Hepatocyte (in vitro differentiated cells): Measurements from ENCODE around the gene LSAMP. TPM values are rescaled to one million over a fixed set of nuclear protein-coding genes. Genes with fewer than 3 reads are reported as not detected.

Source experiments
- DNase-seq: peaks from one replicate; pipeline ENCODE4 v3.0.0-alpha.2; 2016; ENCODE audit warnings: low spot score
- H2AFZ ChIP-seq: fragments of 200-600 bp; sonication (generic); 2 replicates; pipeline ENCODE4 v1.6.0; 2016; ENCODE audit warnings: antibody characterized with exemption, mild to moderate bottlenecking
- H3K27ac ChIP-seq: fragments of 200-600 bp; sonication (generic); 2 replicates; pipeline ENCODE4 v1.5.1; 2016; ENCODE audit warnings: mild to moderate bottlenecking
- H3K27me3 ChIP-seq: fragments of 200-600 bp; sonication (generic); 2 replicates; pipeline ENCODE4 v1.6.1; 2016
- H3K36me3 ChIP-seq: fragments of 200-600 bp; sonication (generic); replicated peaks from 2 replicates; pipeline ENCODE4 v1.5.1; 2016; ENCODE audit warnings: low read depth; ENCODE audit not compliant: insufficient read depth
- H3K4me1 ChIP-seq: fragments of 200-600 bp; sonication (generic); 2 replicates; pipeline ENCODE4 v1.5.1; 2016; ENCODE audit warnings: mild to moderate bottlenecking, moderate library complexity; ENCODE audit not compliant: insufficient read depth
- H3K4me2 ChIP-seq: fragments of 200-600 bp; sonication (generic); 2 replicates; pipeline ENCODE4 v1.6.0; 2016
- H3K4me3 ChIP-seq: fragments of 200-600 bp; sonication (generic); 2 replicates; pipeline ENCODE4 v1.5.1; 2016; ENCODE audit warnings: mild to moderate bottlenecking
- H3K79me2 ChIP-seq: fragments of 200-600 bp; sonication (generic); 2 replicates; pipeline ENCODE4 v1.6.0; 2017; ENCODE audit warnings: mild to moderate bottlenecking
- H3K9me2 ChIP-seq: fragments of 200-600 bp; sonication (generic); replicated peaks from 2 replicates; pipeline ENCODE4 v1.6.0; 2017; ENCODE audit warnings: mild to moderate bottlenecking; ENCODE audit not compliant: insufficient read depth
- H3K9me3 ChIP-seq: fragments of 200-600 bp; sonication (generic); 2 replicates; pipeline ENCODE4 v1.5.1; 2016; ENCODE audit warnings: low read depth, mild to moderate bottlenecking
- H4K20me1 ChIP-seq: fragments of 200-600 bp; sonication (generic); 2 replicates; pipeline ENCODE4 v1.6.0; 2016; ENCODE audit warnings: mild to moderate bottlenecking; ENCODE audit not compliant: insufficient read depth, poor library complexity, severe bottlenecking
- EZH2 ChIP-seq: fragments of 200-600 bp; sonication (generic); IDR thresholded peaks from 2 replicates; pipeline ENCODE4 v1.6.1; 2016; ENCODE audit warnings: antibody characterized with exemption, mild to moderate bottlenecking, borderline replicate concordance
- EZH2phosphoT487 ChIP-seq: fragments of 200-600 bp; sonication (generic); IDR thresholded peaks from one replicate; pipeline ENCODE4 v1.6.1; 2018; ENCODE audit warnings: antibody characterized with exemption, mild to moderate bottlenecking, low read depth, moderate library complexity; ENCODE audit not compliant: unreplicated experiment, severe bottlenecking
- WGBS: methylation state at CpG from one replicate; pipeline ENCODE4 v1.1.6; 2016; ENCODE audit warnings: low lambda C conversion rate; ENCODE audit errors: missing lambda C conversion rate; 5-methylcytosine and 5-hydroxymethylcytosine counted together
- polyA plus RNA-seq: library from polyadenylated mRNA; unstranded; fragments of >200 nt; fragmentation: Nextera tagmentation; extraction: Ambion mirVana; gene quantifications from 2 replicates; pipeline ENCODE4 v1.2.1, GENCODE V29; 2016
- total RNA-seq: library from RNA; depleted of rRNA; stranded (reverse); fragments of >200 nt; gene quantifications from 2 replicates; pipeline ENCODE4 v1.2.3, GENCODE V29; 2014
- TF ChIP-seq, protein P1 (sequence below): fragments of 200-600 bp; sonication (generic); IDR thresholded peaks from 2 replicates; pipeline ENCODE4 v1.5.1; 2016; ENCODE audit warnings: antibody characterized with exemption, mild to moderate bottlenecking; ENCODE audit not compliant: poor library complexity

LSAMP gene
- total and polyA plus RNA-seq, 2 experiments from 2014 or later, result 15.1 to 22.3 TPM

DNA sequence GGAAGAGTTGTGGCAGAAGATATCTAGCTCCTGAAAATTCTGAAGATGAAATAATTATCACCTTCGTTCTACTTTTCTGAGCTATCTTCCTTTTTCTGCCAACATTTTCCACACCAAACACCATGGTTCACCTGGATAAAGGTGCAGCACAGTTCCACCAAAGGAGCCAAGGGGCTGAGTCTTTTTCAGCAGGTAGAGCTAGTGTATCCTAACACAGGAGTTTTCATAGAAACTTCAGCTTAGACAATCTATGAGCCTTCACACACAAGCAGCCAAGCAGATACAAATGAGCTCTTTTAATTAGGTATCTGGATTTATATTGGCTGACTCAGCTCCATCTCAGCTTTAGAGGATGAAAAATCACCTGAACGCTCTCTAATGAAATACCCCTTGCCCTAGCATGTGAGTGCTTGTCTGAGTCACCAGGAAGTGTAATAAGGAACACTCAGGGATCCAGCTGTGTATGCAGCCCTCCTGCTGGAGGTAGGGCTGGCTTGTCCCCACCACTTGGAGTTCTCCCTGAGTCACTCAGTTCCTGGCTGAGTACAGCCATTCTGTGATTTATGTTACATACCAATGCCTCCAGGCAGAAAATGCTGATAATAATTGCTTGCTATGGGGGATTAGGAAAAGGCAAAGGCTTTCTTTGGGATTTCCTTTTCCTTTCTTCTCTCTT, 385.7 kb downstream of the LSAMP start:
- Histone ChIP-seq H3K4me1 (no peaks in the 10 kb centered on the region), H3K9me3 (no peaks in the 10 kb centered on the region), H4K20me1 (no peaks in the 10 kb centered on the region), H3K36me3 (no peaks in the 10 kb centered on the region), H2AFZ (no peak overlapping the region), H3K9me2 (no peaks in the 10 kb centered on the region), H3K27me3 (no peaks in the 10 kb centered on the region), H3K79me2 (no peaks in the 10 kb centered on the region), H3K4me2 (peak overlapping the region; percentile 2), H3K4me3 (no peak overlapping the region), H3K27ac (peak overlapping the region; percentile 64)
- DNase-seq, result peak; percentile 78
- TF ChIP-seq, protein P1, sequence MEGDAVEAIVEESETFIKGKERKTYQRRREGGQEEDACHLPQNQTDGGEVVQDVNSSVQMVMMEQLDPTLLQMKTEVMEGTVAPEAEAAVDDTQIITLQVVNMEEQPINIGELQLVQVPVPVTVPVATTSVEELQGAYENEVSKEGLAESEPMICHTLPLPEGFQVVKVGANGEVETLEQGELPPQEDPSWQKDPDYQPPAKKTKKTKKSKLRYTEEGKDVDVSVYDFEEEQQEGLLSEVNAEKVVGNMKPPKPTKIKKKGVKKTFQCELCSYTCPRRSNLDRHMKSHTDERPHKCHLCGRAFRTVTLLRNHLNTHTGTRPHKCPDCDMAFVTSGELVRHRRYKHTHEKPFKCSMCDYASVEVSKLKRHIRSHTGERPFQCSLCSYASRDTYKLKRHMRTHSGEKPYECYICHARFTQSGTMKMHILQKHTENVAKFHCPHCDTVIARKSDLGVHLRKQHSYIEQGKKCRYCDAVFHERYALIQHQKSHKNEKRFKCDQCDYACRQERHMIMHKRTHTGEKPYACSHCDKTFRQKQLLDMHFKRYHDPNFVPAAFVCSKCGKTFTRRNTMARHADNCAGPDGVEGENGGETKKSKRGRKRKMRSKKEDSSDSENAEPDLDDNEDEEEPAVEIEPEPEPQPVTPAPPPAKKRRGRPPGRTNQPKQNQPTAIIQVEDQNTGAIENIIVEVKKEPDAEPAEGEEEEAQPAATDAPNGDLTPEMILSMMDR, result no peak
- no peak for TF ChIP-seq EZH2
- no peak for TF ChIP-seq EZH2phosphoT487
- 72% methylated on average over 2 of the region's 2 CpGs for WGBS

DNA sequence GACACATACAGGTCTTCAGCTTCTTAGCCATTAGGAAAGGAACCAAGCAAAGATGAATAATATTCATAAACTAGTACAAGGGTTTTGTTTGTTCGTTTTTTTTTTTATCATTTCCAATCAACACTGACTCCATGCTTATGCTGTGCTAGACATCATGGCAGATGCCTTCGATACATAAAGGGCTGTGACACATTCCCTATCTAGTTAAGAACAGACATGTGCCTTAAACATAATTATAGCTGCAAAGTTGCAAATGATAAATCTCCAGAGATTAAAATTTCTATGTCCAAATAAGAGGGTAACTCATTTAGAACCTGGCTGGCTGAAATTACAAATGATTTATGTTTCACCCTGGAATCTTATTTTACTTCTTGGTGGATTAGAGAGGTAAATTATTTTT, 386.4 kb downstream of the LSAMP start:
- TF ChIP-seq, protein P1, result no peak
- TF ChIP-seq EZH2, result no peak
- no peak for TF ChIP-seq EZH2phosphoT487
- H3K79me2 ChIP-seq, result no peaks in the 10 kb centered on the region
- no peaks in the 10 kb centered on the region for H3K4me1 ChIP-seq
- no peak overlapping the region for H3K27ac ChIP-seq
- no peaks in the 10 kb centered on the region for H3K27me3 ChIP-seq
- no peaks in the 10 kb centered on the region for H3K9me3 ChIP-seq
- H3K9me2 ChIP-seq, result no peaks in the 10 kb centered on the region
- no peak overlapping the region for H3K4me2 ChIP-seq
- WGBS, result 91% methylated on average over 2 of the region's 2 CpGs
- no peak overlapping the region for H2AFZ ChIP-seq
- no peaks in the 10 kb centered on the region for H4K20me1 ChIP-seq
- H3K4me3 ChIP-seq, result no peak overlapping the region
- no peak for DNase-seq
- no peaks in the 10 kb centered on the region for H3K36me3 ChIP-seq

DNA sequence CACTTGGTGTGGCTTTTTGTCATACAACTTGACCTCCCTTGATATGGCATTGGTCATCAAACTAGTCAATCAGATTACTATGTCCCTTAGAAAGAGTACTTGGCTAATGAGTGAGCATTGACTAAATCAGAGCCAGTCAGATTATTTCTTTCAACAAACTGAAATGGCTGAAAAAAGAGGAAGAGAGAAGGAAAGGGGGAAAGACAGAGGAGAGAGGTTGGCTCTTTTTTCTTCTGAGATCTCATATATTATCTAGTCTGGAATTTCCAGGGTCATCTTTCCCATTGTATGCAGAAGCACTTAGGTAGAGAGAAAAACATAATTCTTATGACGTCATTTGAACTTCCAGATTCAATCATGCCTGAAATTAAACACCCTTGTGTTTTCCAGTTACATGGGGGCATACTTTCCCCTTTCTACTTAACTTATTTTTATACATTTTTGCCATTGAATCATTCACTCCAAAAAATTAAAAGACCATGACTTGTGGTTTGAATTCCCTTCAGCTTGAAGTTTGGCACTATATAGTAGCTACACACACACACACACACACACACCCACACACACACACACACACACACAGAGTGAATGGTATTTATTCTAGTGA, 387.8 kb downstream of the LSAMP start:
- DNase-seq, result no peak
- Histone ChIP-seq H2AFZ (no peak overlapping the region), H4K20me1 (no peaks in the 10 kb centered on the region), H3K79me2 (no peaks in the 10 kb centered on the region), H3K4me2 (no peak overlapping the region), H3K36me3 (no peaks in the 10 kb centered on the region), H3K27me3 (no peaks in the 10 kb centered on the region), H3K9me3 (no peaks in the 10 kb centered on the region), H3K9me2 (no peaks in the 10 kb centered on the region), H3K27ac (no peak overlapping the region), H3K4me1 (no peaks in the 10 kb centered on the region), H3K4me3 (no peak overlapping the region)
- WGBS, result 96% methylated on average over 1 of the region's 1 CpG
- no peak for TF ChIP-seq EZH2
- TF ChIP-seq, protein P1, result no peak
- TF ChIP-seq EZH2phosphoT487, result no peak
